Trophoblast cell (in vitro differentiated cells and primary cell): ENCODE data around the gene GRM5.
"Not testable (repeated sequence)": the region's sequence is repeated elsewhere in the genome, so short reads cannot be mapped to it uniquely, and the experiment has no call there.

Source experiments
- DNase-seq, 2 donors: peaks; one replicate each; pipeline ENCODE4 v3.0.0-alpha.2; 2016
- H2AFZ ChIP-seq: 2 replicates; pipeline ENCODE4 v1.6.1; 2013; ENCODE audit warnings: low read length, moderate library complexity, mild to moderate bottlenecking; ENCODE audit not compliant: insufficient read depth, poor library complexity
- H2AK5ac ChIP-seq: 2 replicates; pipeline ENCODE4 v1.6.1; 2013; ENCODE audit warnings: mild to moderate bottlenecking, low read length
- H2BK120ac ChIP-seq: 2 replicates; pipeline ENCODE4 v1.6.1; 2013; ENCODE audit warnings: low read length, mild to moderate bottlenecking, moderate library complexity; ENCODE audit not compliant: insufficient read depth, poor library complexity
- H2BK12ac ChIP-seq: 2 replicates; pipeline ENCODE4 v1.6.1; 2013; ENCODE audit warnings: mild to moderate bottlenecking, low read length, moderate library complexity
- H2BK5ac ChIP-seq: 2 replicates; pipeline ENCODE4 v1.6.1; 2013; ENCODE audit warnings: low read length, low read depth, moderate library complexity, mild to moderate bottlenecking; ENCODE audit not compliant: poor library complexity
- H3K14ac ChIP-seq: 2 replicates; pipeline ENCODE4 v1.6.1; 2013; ENCODE audit warnings: mild to moderate bottlenecking, low read length
- H3K18ac ChIP-seq: 2 replicates; pipeline ENCODE4 v1.6.1; 2013; ENCODE audit warnings: mild to moderate bottlenecking, low read length
- H3K23ac ChIP-seq: 2 replicates; pipeline ENCODE4 v1.6.1; 2013; ENCODE audit warnings: low read length
- H3K27ac ChIP-seq: 2 replicates; pipeline ENCODE4 v1.5.1; 2013; ENCODE audit warnings: low read depth, mild to moderate bottlenecking, inconsistent platforms, low read length, moderate library complexity
- H3K27me3 ChIP-seq: 2 replicates; pipeline ENCODE4 v1.6.1; 2013; ENCODE audit warnings: inconsistent platforms, mild to moderate bottlenecking, low read length, moderate library complexity; ENCODE audit not compliant: insufficient read depth
- H3K36me3 ChIP-seq, 2 experiments: 1 replicate in 1 of 2; 2 replicates in 1 of 2; pipeline ENCODE4 v1.6.1; 2013; ENCODE audit warnings: low read length in 2 of 2, mild to moderate bottlenecking in 2 of 2, moderate library complexity in 1 of 2; ENCODE audit not compliant: insufficient read depth in 2 of 2, control insufficient read depth in 1 of 2
- H3K4ac ChIP-seq: 2 replicates; pipeline ENCODE4 v1.6.1; 2013; ENCODE audit warnings: low read depth, mild to moderate bottlenecking, low read length, moderate library complexity
- H3K4me1 ChIP-seq, 2 experiments: 1 replicate in 1 of 2; 2 replicates in 1 of 2; pipeline ENCODE4 v1.6.1; 2013; ENCODE audit warnings: low read length in 2 of 2, mild to moderate bottlenecking in 2 of 2, moderate library complexity in 1 of 2; ENCODE audit not compliant: insufficient read depth in 2 of 2, control insufficient read depth in 1 of 2
- H3K4me2 ChIP-seq: 2 replicates; pipeline ENCODE4 v1.6.1; 2013; ENCODE audit warnings: inconsistent platforms, mild to moderate bottlenecking, low read length, moderate library complexity
- H3K4me3 ChIP-seq: 2 replicates; pipeline ENCODE4 v1.5.1; 2013; ENCODE audit warnings: mild to moderate bottlenecking, low read depth, low read length, inconsistent platforms
- H3K79me1 ChIP-seq: one replicate; pipeline ENCODE4 v1.6.1; 2013; ENCODE audit warnings: low read length
- H3K79me2 ChIP-seq: 2 replicates; pipeline ENCODE4 v1.6.1; 2013; ENCODE audit warnings: low read length, mild to moderate bottlenecking; ENCODE audit not compliant: control insufficient read depth, insufficient read depth, poor library complexity
- H3K9ac ChIP-seq: 2 replicates; pipeline ENCODE4 v1.6.1; 2013; ENCODE audit warnings: mild to moderate bottlenecking, low read length
- H3K9me3 ChIP-seq: 2 replicates; pipeline ENCODE4 v1.6.1; 2013; ENCODE audit warnings: low read depth, mild to moderate bottlenecking, control low read depth, inconsistent platforms, low read length; ENCODE audit not compliant: insufficient read depth
- H4K12ac ChIP-seq: 2 replicates; pipeline ENCODE4 v1.6.1; 2013; ENCODE audit warnings: low read depth, mild to moderate bottlenecking, low read length, moderate library complexity
- H4K8ac ChIP-seq: 2 replicates; pipeline ENCODE4 v1.6.1; 2013; ENCODE audit warnings: low read depth, mild to moderate bottlenecking, low read length, moderate library complexity
- H4K91ac ChIP-seq: one replicate; pipeline ENCODE4 v1.6.1; 2013; ENCODE audit warnings: low read depth, mild to moderate bottlenecking, low read length, moderate library complexity
- WGBS: extraction: QIAGEN DNeasy Blood & Tissue Kit; methylation state at CpG from one replicate; pipeline ENCODE4 v1.1.7; 2013; ENCODE audit warnings: missing lambda C conversion rate; ENCODE audit not compliant: insufficient read length, insufficient coverage; ENCODE audit errors: extremely low coverage; 5-methylcytosine and 5-hydroxymethylcytosine counted together

GRM5 gene

GRCh38 chr11:89047159-89047558, 18.6 kb downstream of the GRM5 start:
- H4K91ac ChIP-seq, H2BK120ac ChIP-seq, H2BK12ac ChIP-seq, H3K14ac ChIP-seq, H3K4me2 ChIP-seq, H3K36me3 ChIP-seq, H3K27me3 ChIP-seq, H3K4me3 ChIP-seq, H4K8ac ChIP-seq, H3K79me2 ChIP-seq, H3K4ac ChIP-seq, H3K79me1 ChIP-seq, H3K27ac ChIP-seq, H3K23ac ChIP-seq, H2AK5ac ChIP-seq, H3K18ac ChIP-seq, H3K4me1 ChIP-seq, H4K12ac ChIP-seq, H2AFZ ChIP-seq, H3K9ac ChIP-seq, H2BK5ac ChIP-seq, H3K9me3 ChIP-seq: not testable (repeated sequence)
- WGBS, result no CpG with 5 or more reads among the region's 4 CpGs
- peak; percentile 35 to 71 for DNase-seq

DNA sequence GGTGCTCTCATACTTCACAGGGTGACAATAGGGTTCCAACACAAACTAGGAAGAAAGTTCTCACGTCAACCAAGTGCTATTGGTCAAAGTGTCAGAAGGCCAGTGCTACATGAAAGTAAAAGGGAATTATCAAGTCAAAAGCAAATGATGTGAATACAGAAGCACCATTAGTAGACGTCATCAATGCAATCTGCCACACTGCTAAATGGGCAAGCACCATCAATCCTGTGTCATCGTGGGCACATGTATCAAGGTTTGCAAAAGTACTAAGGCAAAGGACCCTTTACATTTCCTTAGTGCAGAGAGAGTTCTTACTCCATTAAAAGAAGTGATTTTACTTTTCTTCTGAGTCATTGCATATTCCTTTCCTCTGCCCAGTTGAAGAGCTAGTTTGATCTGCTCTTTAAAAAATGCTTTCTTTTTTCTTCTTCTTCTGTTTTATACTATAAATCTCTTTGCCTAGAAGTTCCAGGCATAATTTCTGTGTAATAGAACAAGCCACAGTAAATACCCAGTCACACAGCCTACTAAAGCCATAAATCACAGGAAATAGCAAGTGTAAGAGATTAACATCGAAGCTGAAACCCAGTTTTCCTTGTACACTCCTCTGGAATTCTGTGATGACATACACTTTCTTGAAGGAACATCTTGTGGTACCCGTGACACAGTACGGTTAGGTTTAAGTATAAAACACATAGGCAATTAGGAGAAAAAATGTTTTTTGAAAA, 21.8 kb downstream of the GRM5 start:
- H3K4ac ChIP-seq, H3K23ac ChIP-seq, H3K9me3 ChIP-seq, H2AFZ ChIP-seq, H2BK5ac ChIP-seq, H3K18ac ChIP-seq, H2BK12ac ChIP-seq, H3K27ac ChIP-seq, H2BK120ac ChIP-seq, DNase-seq, H4K12ac ChIP-seq, H3K4me1 ChIP-seq, H3K79me1 ChIP-seq, H2AK5ac ChIP-seq, H3K4me3 ChIP-seq, H4K8ac ChIP-seq, H4K91ac ChIP-seq, H3K36me3 ChIP-seq, H3K27me3 ChIP-seq, H3K14ac ChIP-seq, H3K4me2 ChIP-seq, H3K79me2 ChIP-seq, H3K9ac ChIP-seq: not testable (repeated sequence)
- WGBS, result no CpG with 5 or more reads among the region's 6 CpGs

DNA sequence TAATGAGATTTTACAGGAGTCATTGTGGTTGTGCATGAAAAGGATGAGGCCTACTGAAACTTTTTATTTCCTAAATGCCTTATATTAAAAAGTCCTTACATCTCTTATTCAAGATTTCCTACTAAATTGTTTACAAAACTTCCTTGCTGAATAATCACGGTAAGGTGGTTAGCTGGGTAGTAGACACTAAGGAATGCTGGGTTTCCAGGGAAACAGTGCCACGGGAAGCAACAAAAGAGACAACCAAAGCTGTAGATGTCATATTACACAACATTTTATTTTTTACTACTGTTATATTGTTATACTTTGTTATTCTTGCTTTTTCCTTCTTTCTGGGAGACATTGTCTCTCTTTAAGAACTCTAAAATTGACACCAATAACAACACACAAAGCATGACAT, 36.1 kb downstream of the GRM5 start:
- not testable (repeated sequence) for H4K12ac ChIP-seq, H3K36me3 ChIP-seq, H2AFZ ChIP-seq, H2AK5ac ChIP-seq, H4K91ac ChIP-seq, H3K9me3 ChIP-seq, H3K14ac ChIP-seq, H4K8ac ChIP-seq, H3K4ac ChIP-seq, H3K4me1 ChIP-seq, H3K79me1 ChIP-seq, H3K23ac ChIP-seq, H3K27ac ChIP-seq, H3K9ac ChIP-seq, H2BK120ac ChIP-seq, H3K79me2 ChIP-seq, H3K18ac ChIP-seq, H3K4me2 ChIP-seq, H3K4me3 ChIP-seq, H2BK12ac ChIP-seq, H2BK5ac ChIP-seq, H3K27me3 ChIP-seq
- WGBS, result no CpG with 5 or more reads among the region's 2 CpGs
- peak; percentile 15 to 56 for DNase-seq

- H3K36me3 ChIP-seq, result no peaks in the 10 kb centered on the region
- no peak overlapping the region for H4K8ac ChIP-seq
- no peak overlapping the region for H2BK12ac ChIP-seq
- no peaks in the 10 kb centered on the region for H3K27me3 ChIP-seq
- no peaks in the 10 kb centered on the region for H3K4me1 ChIP-seq
- no CpG with 5 or more reads among the region's 2 CpGs for WGBS
- no peak overlapping the region for H3K4me3 ChIP-seq
- no peak overlapping the region for H2BK5ac ChIP-seq
- no peak overlapping the region for H4K12ac ChIP-seq
- H3K23ac ChIP-seq, result no peak overlapping the region
- H3K79me2 ChIP-seq, result no peaks in the 10 kb centered on the region
- H3K4ac ChIP-seq, result no peak overlapping the region
- H2AFZ ChIP-seq, result no peak overlapping the region
- no peak overlapping the region for H3K14ac ChIP-seq
- DNase-seq, result no peak
- no peak overlapping the region for H2AK5ac ChIP-seq
- H3K27ac ChIP-seq, result no peak overlapping the region
- no peak overlapping the region for H2BK120ac ChIP-seq
- H3K18ac ChIP-seq, result no peak overlapping the region
- no peaks in the 10 kb centered on the region for H3K9me3 ChIP-seq
- H3K4me2 ChIP-seq, result no peak overlapping the region
- no peaks in the 10 kb centered on the region for H3K79me1 ChIP-seq
- no peak overlapping the region for H4K91ac ChIP-seq
- H3K9ac ChIP-seq, result no peak overlapping the region
Observed at GRCh38 chr11:89021339-89021738, 44.4 kb downstream of the GRM5 start.
